ENCODE results near the gene XAGE2.

DNA sequence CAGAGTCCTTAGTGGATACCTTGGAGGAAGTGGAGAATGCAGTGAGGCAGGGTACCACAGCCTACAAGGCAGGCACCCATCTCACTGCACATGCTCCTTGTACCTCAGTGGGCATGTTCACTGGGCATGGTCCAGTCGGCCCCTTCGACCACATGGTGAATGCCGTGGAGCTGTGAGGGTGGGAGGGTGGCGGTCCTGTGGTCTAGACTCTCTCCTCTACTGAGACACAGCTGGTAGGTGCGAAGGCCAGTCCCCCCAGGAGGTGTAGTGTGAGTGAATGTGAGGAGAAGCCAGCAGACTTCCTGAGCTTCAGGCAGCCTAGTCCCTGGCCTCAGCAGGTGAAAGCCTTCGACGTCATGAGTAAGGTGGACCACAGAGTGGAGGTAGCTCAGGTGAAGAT is 12.2 kb downstream of the XAGE2 start:
- TF ChIP-seq, protein P1, sequence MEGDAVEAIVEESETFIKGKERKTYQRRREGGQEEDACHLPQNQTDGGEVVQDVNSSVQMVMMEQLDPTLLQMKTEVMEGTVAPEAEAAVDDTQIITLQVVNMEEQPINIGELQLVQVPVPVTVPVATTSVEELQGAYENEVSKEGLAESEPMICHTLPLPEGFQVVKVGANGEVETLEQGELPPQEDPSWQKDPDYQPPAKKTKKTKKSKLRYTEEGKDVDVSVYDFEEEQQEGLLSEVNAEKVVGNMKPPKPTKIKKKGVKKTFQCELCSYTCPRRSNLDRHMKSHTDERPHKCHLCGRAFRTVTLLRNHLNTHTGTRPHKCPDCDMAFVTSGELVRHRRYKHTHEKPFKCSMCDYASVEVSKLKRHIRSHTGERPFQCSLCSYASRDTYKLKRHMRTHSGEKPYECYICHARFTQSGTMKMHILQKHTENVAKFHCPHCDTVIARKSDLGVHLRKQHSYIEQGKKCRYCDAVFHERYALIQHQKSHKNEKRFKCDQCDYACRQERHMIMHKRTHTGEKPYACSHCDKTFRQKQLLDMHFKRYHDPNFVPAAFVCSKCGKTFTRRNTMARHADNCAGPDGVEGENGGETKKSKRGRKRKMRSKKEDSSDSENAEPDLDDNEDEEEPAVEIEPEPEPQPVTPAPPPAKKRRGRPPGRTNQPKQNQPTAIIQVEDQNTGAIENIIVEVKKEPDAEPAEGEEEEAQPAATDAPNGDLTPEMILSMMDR (IDR thresholded peaks at IDR 0.05) = no peak
- TF ChIP-seq POLR2A (IDR thresholded peaks at IDR 0.05) (no peak), POLR2AphosphoS5 (IDR thresholded peaks at IDR 0.05) (no peak)
